ENCODE data around the gene CCL23.
"Not testable (repeated sequence)": the region's sequence is repeated elsewhere in the genome, so short reads cannot be mapped to it uniquely, and the experiment has no call there.

The CCL23 gene

DNA sequence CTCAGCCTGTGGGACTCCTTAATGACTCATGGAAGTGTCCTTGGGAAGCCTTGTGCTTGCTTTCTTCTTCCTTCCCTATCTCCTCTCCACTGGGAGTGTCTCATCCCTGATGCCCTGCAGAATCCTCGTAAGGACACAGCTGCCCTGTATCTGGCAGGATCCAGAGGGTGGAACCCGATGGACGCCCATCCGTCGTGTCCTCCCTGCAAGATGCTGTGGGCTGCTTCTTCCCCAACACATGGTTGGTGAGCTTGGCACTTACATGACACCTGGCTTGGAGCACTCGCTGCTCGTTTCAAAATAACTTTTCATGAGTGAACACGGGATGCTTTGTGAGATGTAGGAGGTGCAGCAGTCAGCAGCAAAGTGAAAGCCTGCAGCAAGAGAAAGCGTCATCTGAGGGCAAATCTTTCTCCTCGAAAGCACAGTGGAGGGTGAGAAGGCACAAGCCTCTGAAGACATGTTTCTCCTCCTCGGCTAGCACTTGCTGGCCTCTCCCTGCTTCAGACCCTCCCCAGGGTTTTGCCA lies 19.7 kb downstream of the CCL23 start:
- DNase-seq (ENCODE audit: low spot score in 2 of 2) (no peak), ATAC-seq (ENCODE audit: low read depth) (no peak)
- Mint-ChIP-seq H3K27ac (no peak overlapping the region), H3K4me3 (no peak overlapping the region), H3K4me1 (peaks cover 21% of the 10 kb centered on the region), H3K27me3 (peaks cover 9% of the 10 kb centered on the region), H3K9me3 (no peaks in the 10 kb centered on the region), H3K36me3 (no peaks in the 10 kb centered on the region)

DNA sequence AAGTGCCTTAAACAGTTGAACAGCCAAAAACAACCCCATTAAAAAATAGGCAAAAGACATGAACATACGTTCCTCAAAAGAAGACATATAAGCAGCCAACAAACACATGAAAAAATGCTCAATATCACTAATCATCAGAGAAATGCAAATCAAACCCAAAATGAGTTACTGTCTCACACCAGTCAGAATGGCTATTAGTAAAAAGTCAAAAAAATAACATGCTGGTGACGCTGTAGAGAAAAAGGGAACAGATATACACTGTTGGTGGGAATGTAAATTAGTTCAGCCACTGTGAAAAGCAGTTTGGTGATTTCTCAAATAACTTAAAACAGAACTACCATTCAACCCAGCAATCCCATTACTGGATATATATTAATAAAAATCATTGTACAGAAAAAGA lies 22.4 kb downstream of the CCL23 start:
- not testable (repeated sequence) for H3K27ac Mint-ChIP-seq; H3K9me3 Mint-ChIP-seq; H3K27me3 Mint-ChIP-seq; H3K4me3 Mint-ChIP-seq; H3K36me3 Mint-ChIP-seq; DNase-seq (ENCODE audit: low spot score in 2 of 2)
- ATAC-seq (ENCODE audit: low read depth): peak; percentile 44
- H3K4me1 Mint-ChIP-seq: peaks cover 21% of the 10 kb centered on the region

DNA sequence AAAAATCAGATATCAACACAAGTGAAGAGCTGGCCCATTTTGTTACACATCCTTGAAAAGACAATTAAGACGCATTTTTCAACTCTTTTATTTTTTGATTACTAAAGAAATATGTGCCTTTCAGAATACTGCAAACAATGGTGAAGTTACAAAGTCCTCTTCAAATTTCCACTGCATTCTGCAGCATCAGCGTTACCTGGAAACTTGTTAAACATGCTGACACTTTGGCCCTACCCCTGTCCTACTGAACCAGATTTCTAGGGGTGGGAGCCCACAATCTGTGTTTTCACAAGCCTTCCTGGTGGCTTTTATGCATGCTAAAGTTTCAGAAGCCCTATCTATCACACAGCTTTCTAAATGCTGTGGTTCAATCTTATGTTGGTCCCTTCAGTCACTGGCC lies 26.7 kb downstream of the CCL23 start:
- H3K4me3 Mint-ChIP-seq: no peak overlapping the region
- peaks cover 5% of the 10 kb centered on the region for H3K27me3 Mint-ChIP-seq
- peaks cover 7% of the 10 kb centered on the region for H3K4me1 Mint-ChIP-seq
- peaks cover 7% of the 10 kb centered on the region for H3K9me3 Mint-ChIP-seq
- H3K36me3 Mint-ChIP-seq: peaks cover 8% of the 10 kb centered on the region
- no peak overlapping the region for H3K27ac Mint-ChIP-seq
- ATAC-seq (ENCODE audit: low read depth) (no peak), DNase-seq (ENCODE audit: low spot score in 2 of 2) (no peak)

DNA sequence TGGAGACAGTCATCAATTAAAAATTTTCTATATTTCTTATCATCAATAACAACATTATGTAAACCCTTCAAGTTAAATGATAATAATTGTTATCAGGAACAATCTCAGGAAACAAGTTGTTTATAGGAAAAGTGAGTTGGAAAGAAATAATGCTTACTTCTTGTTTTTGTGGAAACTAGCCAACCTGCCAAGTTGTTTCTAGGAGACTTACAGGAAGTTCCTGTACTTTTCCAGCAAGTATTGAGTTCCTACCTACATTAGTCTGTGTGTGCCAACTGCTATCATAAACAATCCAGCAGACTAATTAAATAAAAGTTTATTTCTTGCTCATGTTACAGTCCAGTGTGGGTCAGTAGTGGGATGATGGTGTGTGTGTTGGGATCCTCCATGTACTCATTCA lies 29.6 kb downstream of the CCL23 start:
- no peak overlapping the region for H3K27ac Mint-ChIP-seq
- H3K27me3 Mint-ChIP-seq: peaks cover 9% of the 10 kb centered on the region
- no peak for ATAC-seq (ENCODE audit: low read depth)
- peaks cover 7% of the 10 kb centered on the region for H3K9me3 Mint-ChIP-seq
- no peak for DNase-seq (ENCODE audit: low spot score in 2 of 2)
- H3K36me3 Mint-ChIP-seq: peaks cover 8% of the 10 kb centered on the region
- no peaks in the 10 kb centered on the region for H3K4me1 Mint-ChIP-seq
- H3K4me3 Mint-ChIP-seq: no peak overlapping the region

DNA sequence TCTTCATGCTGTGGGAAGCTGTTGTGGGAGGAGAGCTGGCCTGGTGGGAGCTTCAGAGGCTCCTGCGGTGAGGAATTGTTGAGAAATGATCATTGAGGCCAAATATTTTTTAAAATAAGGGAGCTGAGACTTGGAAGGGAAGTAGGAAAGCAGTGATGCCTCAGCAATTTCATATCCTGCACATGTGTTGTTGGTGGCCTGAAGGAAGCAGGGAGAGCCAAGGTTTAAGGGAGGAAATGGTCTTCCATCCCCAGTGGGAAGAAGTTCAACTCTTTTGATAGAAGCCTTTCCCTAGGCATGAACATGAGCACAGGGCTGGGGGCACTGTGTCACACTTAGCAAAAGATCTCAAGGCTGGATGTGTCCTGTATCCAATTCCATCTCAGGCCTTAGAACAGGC lies 31.1 kb downstream of the CCL23 start, which contains the start of gene CCL14:
TSS of gene CCL14 (minus strand) at position 87 of the 400 bp plus-strand sequence. CDS start at position 7, 80 bp downstream.
- H3K4me3 Mint-ChIP-seq: no peak within 1 kb of the TSS
- DNase-seq (ENCODE audit: low spot score in 2 of 2): no peak
- peaks cover 7% of the 10 kb centered on the region for H3K9me3 Mint-ChIP-seq
- H3K36me3 Mint-ChIP-seq: peaks cover 8% of the 10 kb centered on the region
- no peaks in the 10 kb centered on the region for H3K4me1 Mint-ChIP-seq
- peak within 1 kb of the TSS; percentile 8 for H3K27ac Mint-ChIP-seq
- peaks cover 5% of the 10 kb centered on the region for H3K27me3 Mint-ChIP-seq
- ATAC-seq (ENCODE audit: low read depth): no peak

DNA sequence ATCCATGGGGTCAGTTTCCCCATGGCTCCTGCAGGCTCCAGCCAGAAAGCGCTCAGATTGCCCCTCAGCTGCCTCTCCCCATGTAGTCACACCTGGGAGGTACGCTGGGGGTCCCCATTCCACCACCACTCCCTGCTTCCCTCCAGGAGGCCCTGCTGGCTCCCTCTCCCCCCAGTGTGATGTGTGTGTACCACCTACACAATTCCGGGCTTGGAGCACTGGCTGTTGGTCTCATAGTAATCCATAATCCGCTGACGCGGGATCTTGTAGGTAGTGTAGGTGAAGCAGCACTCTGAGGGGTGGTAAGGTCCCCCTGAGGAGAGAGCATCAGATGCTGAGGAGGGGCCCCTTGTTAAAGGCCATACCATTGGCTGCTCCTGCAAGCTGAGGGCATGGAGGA lies 33.6 kb downstream of the CCL23 start:
- Mint-ChIP-seq H3K36me3 (peaks cover 4% of the 10 kb centered on the region), H3K4me1 (no peaks in the 10 kb centered on the region), H3K27ac (no peak overlapping the region), H3K9me3 (peaks cover 4% of the 10 kb centered on the region), H3K27me3 (peaks cover 6% of the 10 kb centered on the region), H3K4me3 (no peak overlapping the region)
- DNase-seq (ENCODE audit: low spot score in 2 of 2) (no peak), ATAC-seq (ENCODE audit: low read depth) (no peak)

DNA sequence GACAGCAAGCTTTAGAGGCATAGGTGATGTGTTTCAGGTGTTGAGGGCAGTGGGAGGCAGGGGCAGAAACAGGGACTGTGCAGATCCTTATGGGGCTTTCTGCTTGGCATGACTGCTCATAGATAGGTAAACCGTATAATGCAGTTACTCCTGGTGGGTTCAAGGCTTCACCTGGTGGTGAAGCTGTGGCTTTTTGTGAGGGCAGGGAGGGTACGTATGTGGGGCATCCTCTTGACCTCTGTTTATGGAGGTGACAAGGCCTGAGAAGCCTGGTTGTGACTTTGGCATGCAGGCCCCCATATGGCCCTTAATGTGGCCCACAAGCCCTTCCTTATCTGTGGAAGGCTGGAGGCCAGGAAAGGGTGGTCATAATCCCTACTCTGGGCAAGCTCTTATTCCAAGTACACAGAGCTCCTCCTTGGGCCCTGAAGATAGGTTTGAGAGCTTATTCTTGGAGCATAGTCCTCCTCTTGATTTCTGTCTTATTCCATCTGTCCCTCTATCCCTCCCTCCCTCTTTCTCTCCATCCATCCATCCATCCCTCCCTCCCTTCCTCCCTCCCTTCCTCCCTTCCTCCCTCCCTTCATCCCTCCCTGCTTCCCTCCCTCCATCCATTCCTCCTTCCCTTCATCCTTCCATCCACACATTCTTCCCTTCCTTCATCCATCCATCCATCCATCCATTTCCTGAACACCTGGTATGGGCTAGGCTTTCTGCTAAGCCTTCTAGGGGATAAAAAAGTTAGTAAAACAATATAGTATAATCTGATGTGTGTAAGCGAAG lies 35.2 kb downstream of the CCL23 start:
- Mint-ChIP-seq H3K36me3 (no peaks in the 10 kb centered on the region), H3K9me3 (no peaks in the 10 kb centered on the region), H3K27ac (no peak overlapping the region), H3K27me3 (peaks cover 11% of the 10 kb centered on the region), H3K4me3 (no peak overlapping the region), H3K4me1 (peaks cover 5% of the 10 kb centered on the region)
- ATAC-seq (ENCODE audit: low read depth) (no peak), DNase-seq (ENCODE audit: low spot score in 2 of 2) (no peak)

DNA sequence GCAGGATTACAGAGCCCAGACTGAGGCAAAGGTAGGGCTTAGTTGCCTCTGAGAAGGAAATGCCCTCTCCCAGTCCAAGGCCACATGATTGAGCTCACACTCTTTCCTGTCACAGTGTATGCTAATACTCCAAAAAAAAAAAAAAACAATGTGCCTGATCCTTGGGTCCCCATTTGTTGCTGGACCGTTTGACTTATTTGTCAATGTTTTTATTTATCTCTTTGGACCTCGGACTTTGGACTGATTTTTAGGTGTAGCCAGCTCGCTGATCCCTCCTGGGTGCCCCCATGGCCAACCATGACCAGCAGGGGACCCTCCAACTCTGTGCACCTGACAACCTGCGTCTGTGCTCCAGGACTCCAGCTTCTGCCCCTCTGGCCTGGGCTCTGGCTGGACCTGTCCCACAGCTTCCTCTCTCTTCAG lies 35.9 kb downstream of the CCL23 start:
- ATAC-seq (ENCODE audit: low read depth) (no peak), DNase-seq (ENCODE audit: low spot score in 2 of 2) (no peak)
- Mint-ChIP-seq H3K9me3 (no peaks in the 10 kb centered on the region), H3K27me3 (peaks cover 11% of the 10 kb centered on the region), H3K36me3 (no peaks in the 10 kb centered on the region), H3K27ac (no peak overlapping the region), H3K4me3 (no peak overlapping the region), H3K4me1 (peaks cover 5% of the 10 kb centered on the region)

DNA sequence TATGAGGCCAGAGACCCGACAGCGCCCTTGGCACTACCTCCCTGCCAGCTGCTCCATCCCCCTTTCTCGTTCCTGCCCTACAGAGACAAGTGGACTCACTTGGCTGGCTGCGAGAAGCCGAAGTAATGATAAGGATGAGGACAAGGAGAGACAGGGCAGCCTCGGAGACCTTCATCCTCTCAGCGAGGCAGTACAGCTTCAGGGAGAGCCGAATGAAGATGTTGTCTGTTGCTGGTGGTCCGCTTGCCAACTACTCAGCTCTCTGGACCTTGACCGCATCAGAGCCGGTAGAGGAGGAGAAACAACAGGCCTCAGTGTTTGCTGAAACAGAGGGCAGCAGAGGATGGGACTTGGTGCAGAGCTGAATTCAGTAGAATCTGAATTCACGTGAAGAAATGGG lies 36.5 kb downstream of the CCL23 start, which contains the start of gene CCL16:
TSS of gene CCL16 (minus strand) at position 252 of the 400 bp plus-strand sequence. CDS start at position 175, 77 bp downstream.
- Mint-ChIP-seq H3K4me1 (peaks cover 10% of the 10 kb centered on the region), H3K4me3 (no peak within 1 kb of the TSS), H3K27me3 (peaks cover 15% of the 10 kb centered on the region), H3K9me3 (no peaks in the 10 kb centered on the region), H3K36me3 (no peaks in the 10 kb centered on the region), H3K27ac (no peak within 1 kb of the TSS)
- DNase-seq (ENCODE audit: low spot score in 2 of 2) (no peak), ATAC-seq (ENCODE audit: low read depth) (no peak)

DNA sequence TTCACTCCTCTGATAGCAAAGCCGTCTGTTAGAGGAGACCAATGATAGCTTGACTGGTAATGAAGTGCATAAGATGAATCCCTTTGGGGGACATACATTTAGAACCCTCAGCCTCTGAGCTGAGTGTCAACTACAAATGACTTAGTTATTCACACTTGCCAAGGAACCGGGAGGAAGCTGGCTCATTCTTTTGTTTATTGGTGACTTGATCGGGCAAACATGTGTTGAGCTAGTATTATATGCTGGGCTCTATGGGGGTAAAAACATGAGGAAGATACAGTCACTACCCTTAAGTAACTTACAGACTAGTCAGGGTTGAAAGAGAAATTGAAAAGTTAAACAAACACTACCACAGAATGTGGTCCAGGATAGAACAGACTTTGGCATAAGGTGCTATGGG lies 39.4 kb downstream of the CCL23 start:
- no peak for ATAC-seq (ENCODE audit: low read depth)
- Mint-ChIP-seq H3K27ac (no peak overlapping the region), H3K27me3 (peaks cover 11% of the 10 kb centered on the region), H3K4me3 (no peak overlapping the region), H3K36me3 (no peaks in the 10 kb centered on the region), H3K4me1 (peaks cover 10% of the 10 kb centered on the region), H3K9me3 (no peaks in the 10 kb centered on the region)
- DNase-seq (ENCODE audit: low spot score in 2 of 2): no peak

DNA sequence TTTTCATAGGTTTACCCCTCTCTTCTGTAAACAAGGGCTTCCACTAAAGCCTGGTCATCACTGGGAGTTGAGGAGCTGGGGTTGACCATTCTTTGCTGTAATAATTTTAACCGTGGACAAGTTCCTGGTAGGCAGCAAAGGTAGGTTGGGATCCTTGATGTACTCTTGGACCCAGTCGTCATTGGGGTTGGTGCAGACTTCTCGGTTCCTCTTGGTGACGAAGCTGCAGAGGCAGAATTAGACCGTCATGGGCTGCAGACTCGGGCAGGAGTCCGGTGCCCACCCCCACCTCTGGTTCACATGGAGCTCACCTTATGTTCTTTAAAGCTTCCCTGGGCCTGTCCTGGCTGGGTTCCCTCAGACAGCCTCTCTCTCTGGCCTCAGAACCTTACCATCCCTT lies 40.3 kb downstream of the CCL23 start:
- no peak overlapping the region for H3K4me3 Mint-ChIP-seq
- H3K27me3 Mint-ChIP-seq: peaks cover 11% of the 10 kb centered on the region
- H3K27ac Mint-ChIP-seq: no peak overlapping the region
- ATAC-seq (ENCODE audit: low read depth): peak; percentile 70
- H3K36me3 Mint-ChIP-seq: no peaks in the 10 kb centered on the region
- H3K9me3 Mint-ChIP-seq: no peaks in the 10 kb centered on the region
- DNase-seq (ENCODE audit: low spot score in 2 of 2): no peak
- H3K4me1 Mint-ChIP-seq: peaks cover 10% of the 10 kb centered on the region

DNA sequence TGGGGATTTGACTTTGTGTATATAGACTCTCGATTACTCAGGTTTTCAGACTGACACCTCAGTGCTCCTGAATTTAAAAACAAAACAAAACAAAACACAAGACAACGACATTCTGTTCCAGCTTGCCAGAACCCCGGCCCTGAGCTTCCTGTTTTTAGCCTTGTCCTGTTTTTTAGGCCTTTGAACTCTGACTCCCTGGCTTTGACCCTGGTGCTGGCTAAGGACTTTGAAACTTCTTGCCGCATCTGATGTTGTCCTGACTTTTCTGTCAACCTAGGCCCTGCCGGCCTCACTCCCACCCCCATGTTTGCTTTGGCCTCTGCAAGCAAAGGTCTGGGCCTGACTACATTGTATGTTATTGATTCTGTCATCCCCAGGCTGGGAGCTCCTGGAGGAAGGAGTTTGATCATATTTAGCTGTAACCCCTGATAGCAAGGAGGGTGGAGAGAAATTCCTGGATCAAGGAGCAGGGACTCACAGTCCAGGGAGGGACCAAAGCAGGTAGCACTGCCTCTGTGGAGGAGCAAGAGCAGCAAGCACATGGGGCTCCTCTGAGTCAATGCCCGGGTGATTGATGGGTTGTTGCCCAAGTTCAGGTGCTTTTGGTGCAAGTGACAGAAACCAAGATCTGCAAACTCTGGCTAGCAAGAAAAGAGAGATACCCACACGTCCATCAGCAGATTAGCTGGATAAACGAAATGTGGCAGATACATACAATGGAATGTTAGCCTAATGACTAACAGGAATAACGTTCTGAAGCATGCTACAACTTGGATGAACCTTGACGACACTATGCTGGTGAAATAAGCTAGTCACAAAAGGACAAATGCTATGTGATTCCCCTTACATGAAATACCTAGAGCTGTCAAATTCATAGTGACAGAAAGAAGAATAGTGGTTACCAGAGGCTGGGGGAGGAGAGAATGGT lies 44.2 kb downstream of the CCL23 start:
- Mint-ChIP-seq H3K4me1 (peaks cover 10% of the 10 kb centered on the region), H3K27ac (no peak overlapping the region), H3K9me3 (no peaks in the 10 kb centered on the region), H3K4me3 (no peak overlapping the region), H3K27me3 (peaks cover 11% of the 10 kb centered on the region), H3K36me3 (no peaks in the 10 kb centered on the region)
- ATAC-seq (ENCODE audit: low read depth) (no peak), DNase-seq (ENCODE audit: low spot score in 2 of 2) (no peak)

DNA sequence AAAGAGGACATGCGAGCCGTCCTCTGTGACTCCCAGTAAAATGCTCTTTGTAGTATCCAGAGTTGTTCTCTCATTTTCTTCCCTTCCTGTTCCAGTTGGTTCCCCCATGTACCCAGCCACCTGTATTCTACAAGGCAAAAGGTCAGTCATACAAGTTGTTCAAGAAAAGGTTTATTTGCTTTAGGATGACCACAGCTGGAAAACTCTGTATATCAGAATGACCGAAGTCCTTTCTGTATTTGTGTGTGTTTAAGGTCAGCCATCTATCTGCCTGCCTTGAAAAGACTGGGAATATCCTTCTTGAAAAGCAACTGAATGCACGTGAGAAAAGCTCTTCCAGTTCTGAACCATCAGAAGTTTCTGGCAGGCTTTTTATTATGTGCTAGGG lies 44.8 kb downstream of the CCL23 start:
- Mint-ChIP-seq H3K27ac (no peak overlapping the region), H3K4me3 (no peak overlapping the region), H3K27me3 (peaks cover 8% of the 10 kb centered on the region), H3K4me1 (peaks cover 7% of the 10 kb centered on the region), H3K9me3 (no peaks in the 10 kb centered on the region), H3K36me3 (no peaks in the 10 kb centered on the region)
- ATAC-seq (ENCODE audit: low read depth) (no peak), DNase-seq (ENCODE audit: low spot score in 2 of 2) (no peak)

DNA sequence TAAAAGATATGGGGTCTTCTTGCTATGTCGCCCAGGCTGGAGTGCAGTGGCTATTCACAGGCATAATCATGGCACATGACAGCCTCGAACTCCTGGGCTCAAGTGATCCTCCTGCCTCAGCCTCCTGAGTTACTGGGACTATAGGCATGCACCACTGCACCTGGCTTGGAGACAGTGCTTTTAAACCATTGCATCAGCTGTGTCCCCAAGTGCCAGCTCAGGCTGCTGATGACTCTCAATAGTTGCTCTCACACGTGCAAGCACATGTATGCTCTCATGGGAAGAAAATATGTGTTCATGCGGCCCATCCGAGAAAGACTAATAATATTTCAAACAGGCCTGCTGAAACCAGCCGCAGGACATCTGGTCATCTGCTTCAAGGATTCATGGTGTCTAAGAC lies 45.2 kb downstream of the CCL23 start:
- ATAC-seq (ENCODE audit: low read depth) (no peak), DNase-seq (ENCODE audit: low spot score in 2 of 2) (no peak)
- no peaks in the 10 kb centered on the region for H3K36me3 Mint-ChIP-seq
- no peaks in the 10 kb centered on the region for H3K9me3 Mint-ChIP-seq
- H3K27me3 Mint-ChIP-seq: peaks cover 8% of the 10 kb centered on the region
- peaks cover 5% of the 10 kb centered on the region for H3K4me1 Mint-ChIP-seq
- H3K4me3 Mint-ChIP-seq: no peak overlapping the region
- H3K27ac Mint-ChIP-seq: no peak overlapping the region
